A549 treated with CpdA at 1 μM for 4 hours (cell line): ENCODE results near the gene NCAM2. TPM values are rescaled to one million over a fixed set of nuclear protein-coding genes. Genes with fewer than 3 reads are reported as not detected.

Source experiments
- total RNA-seq: library from RNA; stranded (reverse); fragments of 200-300 nt; extraction: Qiagen RNA extraction; gene quantifications from 5 replicates; pipeline ENCODE4 v1.2.3, GENCODE V29; 2022; ENCODE audit warnings: low read depth

The NCAM2 gene
- total RNA-seq, result not detected in 5 replicates

GRCh38 chr21:20997636-20998455 lies at the start of gene NCAM2:
Gene NCAM2 (plus strand): TSS chr21:20998409.

